ENCODE results near the gene GJA5.

- TF ChIP-seq CTCF (conservative IDR thresholded peaks at IDR 0.05): no peak
- TF ChIP-seq EZH2 (IDR thresholded peaks at IDR 0.05; ENCODE audit: low read depth): no peak
Observed at GRCh38 chr1:147754661-147755060, 5.7 kb downstream of the GJA5 start.

All from PC-9 (cell line).